Measurements from ENCODE around the gene MMP19.
"Not testable (repeated sequence)": the region's sequence is repeated elsewhere in the genome, so short reads cannot be mapped to it uniquely, and the experiment has no call there.

Gene MMP19

GRCh38 chr12:55844961-55845360, 2.2 kb upstream of the MMP19 start:
- no peak for DNase-seq (ENCODE audit: low read depth)

GRCh38 chr12:55843431-55843830, 695 bp upstream of the MMP19 start:
- no peak for DNase-seq (ENCODE audit: low read depth)

GRCh38 chr12:55840581-55841351, 2.0 kb downstream of the MMP19 start:
- DNase-seq (ENCODE audit: low read depth) = no peak

- no peak for DNase-seq (ENCODE audit: low read depth)
These were observed 3.2 kb downstream of the MMP19 start for GRCh38 chr12:55839345-55840140.

- DNase-seq (ENCODE audit: low read depth) = no peak
These were observed 4.4 kb downstream of the MMP19 start for GRCh38 chr12:55838361-55838760.

- not testable (repeated sequence) for DNase-seq (ENCODE audit: low read depth)
These were observed 8.3 kb downstream of the MMP19 start for GRCh38 chr12:55834400-55834799.

- no peak for DNase-seq (ENCODE audit: low read depth)
These were observed 9.7 kb downstream of the MMP19 start for GRCh38 chr12:55833056-55833455.

GRCh38 chr12:55831447-55831815, 11.3 kb downstream of the MMP19 start:
- DNase-seq (ENCODE audit: low read depth) = no peak

GRCh38 chr12:55830601-55831446, 11.9 kb downstream of the MMP19 start:
- DNase-seq (ENCODE audit: low read depth) = peak; percentile 44

- DNase-seq (ENCODE audit: low read depth) = peak; percentile 14
These were observed 12.7 kb downstream of the MMP19 start for GRCh38 chr12:55829967-55830600.

GRCh38 chr12:55828357-55828756, 14.4 kb downstream of the MMP19 start:
- no peak for DNase-seq (ENCODE audit: low read depth)

GRCh38 chr12:55827806-55828205, 14.9 kb downstream of the MMP19 start:
- DNase-seq (ENCODE audit: low read depth) = no peak

- DNase-seq (ENCODE audit: low read depth) = no peak
These were observed 18.0 kb downstream of the MMP19 start for GRCh38 chr12:55824726-55825125.

- DNase-seq (ENCODE audit: low read depth) = no peak
These were observed 19.3 kb downstream of the MMP19 start for GRCh38 chr12:55823419-55823818.

- DNase-seq (ENCODE audit: low read depth) = no peak
These were observed 20.5 kb downstream of the MMP19 start for GRCh38 chr12:55822228-55822627.

- no peak for DNase-seq (ENCODE audit: low read depth)
These were observed 22.1 kb downstream of the MMP19 start for GRCh38 chr12:55820679-55821078.

- DNase-seq (ENCODE audit: low read depth) = no peak
These were observed 23.9 kb downstream of the MMP19 start for GRCh38 chr12:55818886-55819285.

- no peak for DNase-seq (ENCODE audit: low read depth)
These were observed 24.5 kb downstream of the MMP19 start for GRCh38 chr12:55818140-55818728.

- peak; percentile 86 for DNase-seq (ENCODE audit: low read depth)
These were observed 25.2 kb downstream of the MMP19 start, which contains the start of the genes ORMDL2 and SARNP for GRCh38 chr12:55817345-55818139. Gene ORMDL2, plus strand, starts transcription at chr12:55818041. Its CDS starts 959 bp downstream, at chr12:55819000. Gene SARNP, minus strand, starts transcription at chr12:55817724. Its CDS starts 23 bp downstream, at chr12:55817701.

GRCh38 chr12:55816881-55817344, 25.8 kb downstream of the MMP19 start:
- DNase-seq (ENCODE audit: low read depth) = no peak
